Activated naive CD4-positive, alpha-beta T cell treated with Interleukin-2 at 50 U/mL for 16 hours (primary cell): ENCODE results near the gene INPP5E.

Experiments used
- DNase-seq: peaks from one replicate; pipeline ENCODE4 v3.0.0-alpha.2; 2020

INPP5E gene

GRCh38 chr9:136380381-136380780 is 59.3 kb downstream of the INPP5E start:
- DNase-seq, result no peak

DNA sequence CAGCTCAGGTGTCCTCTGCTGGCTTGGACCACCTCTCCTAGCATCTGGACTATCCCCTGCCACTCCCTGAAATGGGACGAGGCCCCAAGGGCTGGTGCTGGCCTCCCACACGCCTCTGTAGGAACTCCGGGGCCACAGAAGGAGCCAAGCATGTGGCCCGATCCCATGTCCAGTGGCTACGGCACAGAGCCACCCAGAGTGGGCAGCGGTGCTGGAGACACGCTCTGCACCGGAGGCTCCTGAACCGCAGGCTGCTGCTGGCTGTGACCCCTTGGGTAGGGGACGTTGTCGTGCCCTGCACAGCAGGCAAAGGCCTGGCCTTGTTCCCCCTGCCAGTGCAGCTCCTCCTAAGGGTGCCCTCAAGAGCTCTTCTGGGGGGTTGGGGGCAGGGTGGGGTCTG is 59.8 kb downstream of the INPP5E start:
- no peak for DNase-seq

DNA sequence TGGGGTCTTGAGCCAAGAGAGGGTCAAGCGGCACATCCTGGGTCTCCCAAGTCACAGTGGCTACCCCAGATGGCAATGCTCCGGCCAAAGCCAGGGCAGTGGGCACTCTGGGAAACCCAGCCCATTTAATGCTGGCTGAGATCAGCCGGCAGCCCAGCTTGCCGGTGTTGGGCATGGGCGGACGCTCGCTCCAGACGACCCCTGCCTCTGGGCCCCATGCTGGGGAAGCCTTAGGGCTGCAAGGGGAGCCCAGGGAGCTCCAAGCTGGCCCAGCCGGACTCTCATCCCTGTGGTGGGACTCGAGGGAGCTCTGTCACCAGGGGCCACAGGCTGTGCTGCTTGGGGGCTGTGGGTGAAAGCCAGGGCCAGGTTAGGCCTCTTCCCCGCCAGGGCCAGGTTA is 60.2 kb downstream of the INPP5E start:
- DNase-seq, result no peak

GRCh38 chr9:136379003-136379287 is 60.7 kb downstream of the INPP5E start:
- DNase-seq, result no peak
